ENCODE data around the gene SNTG2.
"Not testable (repeated sequence)": the region's sequence is repeated elsewhere in the genome, so short reads cannot be mapped to it uniquely, and the experiment has no call there.

Gene SNTG2

GRCh38 chr2:1377473-1377872 is 426.8 kb downstream of the SNTG2 start:
- no peak overlapping the region for H3K27ac ChIP-seq (ENCODE audit: low read depth in 2 of 2, low read length in 2 of 2)
- H3K4me1 ChIP-seq (ENCODE audit: control insufficient read depth in 2 of 2, insufficient read depth in 2 of 2, low read length in 2 of 2), result no peaks in the 10 kb centered on the region
- H3K9ac ChIP-seq (ENCODE audit: low read depth in 1 of 2, low read length in 2 of 2), result no peak overlapping the region
- no peaks in the 10 kb centered on the region for H3K36me3 ChIP-seq (ENCODE audit: control insufficient read depth in 2 of 2, insufficient read depth in 2 of 2, low read length in 2 of 2)
- H3K9me3 ChIP-seq (ENCODE audit: control insufficient read depth in 2 of 2, low read length in 2 of 2), result no peaks in the 10 kb centered on the region
- H3K4me3 ChIP-seq (ENCODE audit: low read length in 2 of 2), result no peak overlapping the region
- no peaks in the 10 kb centered on the region for H3K27me3 ChIP-seq (ENCODE audit: control insufficient read depth in 2 of 2, insufficient read depth in 2 of 2, low read length in 2 of 2)

DNA sequence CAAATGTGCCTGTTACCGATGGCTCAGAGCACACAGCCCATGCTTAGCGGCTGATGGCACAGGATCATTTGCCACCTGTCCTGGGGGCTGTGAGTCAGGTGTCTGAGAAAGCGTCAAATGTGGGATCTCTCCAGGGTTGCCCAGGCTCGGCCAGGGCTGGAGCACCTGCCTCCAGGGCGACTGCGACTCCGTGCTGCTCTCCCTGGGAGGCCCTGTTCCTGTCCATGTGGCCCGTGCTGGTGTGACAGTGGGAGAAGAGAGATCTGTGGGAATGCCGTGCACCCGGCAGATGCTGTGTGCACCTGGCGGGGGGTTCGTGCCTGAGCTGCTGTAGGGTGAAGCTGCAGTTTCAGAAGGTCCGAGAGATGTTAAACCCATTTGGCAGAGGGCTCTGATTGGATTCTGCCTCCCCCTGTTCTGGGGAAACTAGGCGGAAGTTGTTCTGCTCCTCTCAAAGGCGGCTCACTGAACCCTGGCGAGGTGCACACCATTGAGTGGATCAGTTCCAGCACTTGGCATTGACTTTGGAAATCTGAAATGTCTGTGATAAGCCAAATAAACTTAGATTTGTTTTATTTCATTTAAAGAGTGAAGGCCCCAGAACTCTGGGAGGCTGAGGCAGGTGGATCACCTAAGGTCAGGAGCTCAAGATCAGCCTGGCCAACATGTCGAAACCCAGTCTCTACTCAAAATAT is 428.0 kb downstream of the SNTG2 start:
- no peaks in the 10 kb centered on the region for H3K27me3 ChIP-seq (ENCODE audit: control insufficient read depth in 2 of 2, insufficient read depth in 2 of 2, low read length in 2 of 2)
- no peak overlapping the region for H3K27ac ChIP-seq (ENCODE audit: low read depth in 2 of 2, low read length in 2 of 2)
- no peaks in the 10 kb centered on the region for H3K4me1 ChIP-seq (ENCODE audit: control insufficient read depth in 2 of 2, insufficient read depth in 2 of 2, low read length in 2 of 2)
- H3K9me3 ChIP-seq (ENCODE audit: control insufficient read depth in 2 of 2, low read length in 2 of 2), result no peaks in the 10 kb centered on the region
- no peak overlapping the region for H3K9ac ChIP-seq (ENCODE audit: low read depth in 1 of 2, low read length in 2 of 2)
- H3K4me3 ChIP-seq (ENCODE audit: low read length in 2 of 2), result no peak overlapping the region
- H3K36me3 ChIP-seq (ENCODE audit: control insufficient read depth in 2 of 2, insufficient read depth in 2 of 2, low read length in 2 of 2), result no peaks in the 10 kb centered on the region

- no peaks in the 10 kb centered on the region for H3K36me3 ChIP-seq (ENCODE audit: control insufficient read depth in 2 of 2, insufficient read depth in 2 of 2, low read length in 2 of 2)
These were observed 431.0 kb downstream of the SNTG2 start for GRCh38 chr2:1381644-1382043.

DNA sequence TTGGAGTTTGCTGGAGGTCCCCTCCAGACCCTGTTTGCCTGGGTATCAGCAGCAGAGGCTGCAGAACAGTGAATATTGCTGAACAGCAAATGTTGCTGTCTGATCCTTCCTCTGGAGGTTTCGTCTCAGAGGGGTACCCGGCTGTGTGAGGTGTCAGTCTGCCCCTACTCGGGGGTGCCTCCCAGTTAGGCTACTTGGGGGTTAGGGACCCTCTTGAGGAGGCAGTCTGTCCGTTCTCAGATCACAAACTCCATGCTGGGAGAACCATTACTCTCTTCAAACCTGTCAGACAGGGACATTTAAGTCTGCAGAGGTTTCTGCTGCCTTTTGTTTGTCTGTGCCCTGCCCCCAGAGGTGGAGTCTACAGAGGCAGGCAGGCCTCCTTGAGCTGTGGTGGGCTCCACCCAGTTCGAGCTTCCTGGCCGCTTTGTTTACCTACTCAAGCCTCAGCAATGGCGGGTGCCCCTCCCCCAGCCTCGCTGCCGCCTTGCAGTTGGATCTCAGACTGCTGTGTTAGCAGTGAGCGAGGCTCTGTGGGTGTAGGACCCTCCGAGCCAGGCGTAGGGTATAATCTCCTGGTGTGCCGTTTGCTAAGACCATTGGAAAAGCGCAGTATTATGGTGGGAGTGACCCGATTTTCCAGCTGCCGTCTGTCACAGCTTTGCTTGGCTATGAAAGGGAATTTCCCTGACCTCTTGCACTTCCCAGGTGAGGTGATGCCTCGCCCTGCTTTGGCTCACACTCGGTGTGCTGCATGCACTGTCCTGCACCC is 437.5 kb downstream of the SNTG2 start:
- H3K4me1 ChIP-seq (ENCODE audit: control insufficient read depth in 2 of 2, insufficient read depth in 2 of 2, low read length in 2 of 2); H3K27me3 ChIP-seq (ENCODE audit: control insufficient read depth in 2 of 2, insufficient read depth in 2 of 2, low read length in 2 of 2); H3K4me3 ChIP-seq (ENCODE audit: low read length in 2 of 2); H3K36me3 ChIP-seq (ENCODE audit: control insufficient read depth in 2 of 2, insufficient read depth in 2 of 2, low read length in 2 of 2); H3K27ac ChIP-seq (ENCODE audit: low read depth in 2 of 2, low read length in 2 of 2); H3K9ac ChIP-seq (ENCODE audit: low read depth in 1 of 2, low read length in 2 of 2); H3K9me3 ChIP-seq (ENCODE audit: control insufficient read depth in 2 of 2, low read length in 2 of 2): not testable (repeated sequence)

More at GRCh38 chr2:1381644-1382043, 431.0 kb downstream of the SNTG2 start:
- H3K27me3 ChIP-seq (ENCODE audit: control insufficient read depth in 2 of 2, insufficient read depth in 2 of 2, low read length in 2 of 2), result no peaks in the 10 kb centered on the region
- H3K9ac ChIP-seq (ENCODE audit: low read depth in 1 of 2, low read length in 2 of 2), result no peak overlapping the region
- H3K4me3 ChIP-seq (ENCODE audit: low read length in 2 of 2), result no peak overlapping the region
- H3K27ac ChIP-seq (ENCODE audit: low read depth in 2 of 2, low read length in 2 of 2), result no peak overlapping the region
- no peaks in the 10 kb centered on the region for H3K4me1 ChIP-seq (ENCODE audit: control insufficient read depth in 2 of 2, insufficient read depth in 2 of 2, low read length in 2 of 2)
- no peaks in the 10 kb centered on the region for H3K9me3 ChIP-seq (ENCODE audit: control insufficient read depth in 2 of 2, low read length in 2 of 2)

DNA sequence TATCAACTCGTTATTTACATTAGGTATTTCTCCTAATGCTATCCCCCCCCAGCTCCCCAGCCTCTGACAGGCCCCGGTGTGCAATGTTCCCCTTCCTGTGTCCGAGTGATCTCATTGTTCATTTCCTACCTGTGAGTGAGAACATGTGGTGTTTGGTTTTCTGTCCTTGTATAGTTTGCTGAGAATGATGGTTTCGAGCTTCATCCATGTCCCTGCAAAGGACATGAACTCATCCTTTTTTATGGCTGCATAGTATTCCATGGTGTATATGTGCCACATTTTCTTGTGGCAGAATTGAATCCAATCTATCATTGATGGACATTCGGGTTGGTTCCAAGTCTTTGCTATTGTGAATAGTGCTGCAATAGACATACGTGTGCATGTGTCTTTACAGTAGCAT is 439.5 kb downstream of the SNTG2 start:
- not testable (repeated sequence) for H3K9me3 ChIP-seq (ENCODE audit: control insufficient read depth in 2 of 2, low read length in 2 of 2); H3K27me3 ChIP-seq (ENCODE audit: control insufficient read depth in 2 of 2, insufficient read depth in 2 of 2, low read length in 2 of 2); H3K4me3 ChIP-seq (ENCODE audit: low read length in 2 of 2); H3K4me1 ChIP-seq (ENCODE audit: control insufficient read depth in 2 of 2, insufficient read depth in 2 of 2, low read length in 2 of 2); H3K36me3 ChIP-seq (ENCODE audit: control insufficient read depth in 2 of 2, insufficient read depth in 2 of 2, low read length in 2 of 2); H3K9ac ChIP-seq (ENCODE audit: low read depth in 1 of 2, low read length in 2 of 2); H3K27ac ChIP-seq (ENCODE audit: low read depth in 2 of 2, low read length in 2 of 2)

- Histone ChIP-seq H3K4me3 (ENCODE audit: low read length in 2 of 2) (no peak overlapping the region), H3K4me1 (ENCODE audit: control insufficient read depth in 2 of 2, insufficient read depth in 2 of 2, low read length in 2 of 2) (no peaks in the 10 kb centered on the region), H3K27me3 (ENCODE audit: control insufficient read depth in 2 of 2, insufficient read depth in 2 of 2, low read length in 2 of 2) (no peaks in the 10 kb centered on the region), H3K9me3 (ENCODE audit: control insufficient read depth in 2 of 2, low read length in 2 of 2) (no peaks in the 10 kb centered on the region), H3K9ac (ENCODE audit: low read depth in 1 of 2, low read length in 2 of 2) (no peak overlapping the region), H3K36me3 (ENCODE audit: control insufficient read depth in 2 of 2, insufficient read depth in 2 of 2, low read length in 2 of 2) (no peaks in the 10 kb centered on the region), H3K27ac (ENCODE audit: low read depth in 2 of 2, low read length in 2 of 2) (no peak overlapping the region)
These were observed 442.7 kb downstream of the SNTG2 start for GRCh38 chr2:1393321-1393720.

DNA sequence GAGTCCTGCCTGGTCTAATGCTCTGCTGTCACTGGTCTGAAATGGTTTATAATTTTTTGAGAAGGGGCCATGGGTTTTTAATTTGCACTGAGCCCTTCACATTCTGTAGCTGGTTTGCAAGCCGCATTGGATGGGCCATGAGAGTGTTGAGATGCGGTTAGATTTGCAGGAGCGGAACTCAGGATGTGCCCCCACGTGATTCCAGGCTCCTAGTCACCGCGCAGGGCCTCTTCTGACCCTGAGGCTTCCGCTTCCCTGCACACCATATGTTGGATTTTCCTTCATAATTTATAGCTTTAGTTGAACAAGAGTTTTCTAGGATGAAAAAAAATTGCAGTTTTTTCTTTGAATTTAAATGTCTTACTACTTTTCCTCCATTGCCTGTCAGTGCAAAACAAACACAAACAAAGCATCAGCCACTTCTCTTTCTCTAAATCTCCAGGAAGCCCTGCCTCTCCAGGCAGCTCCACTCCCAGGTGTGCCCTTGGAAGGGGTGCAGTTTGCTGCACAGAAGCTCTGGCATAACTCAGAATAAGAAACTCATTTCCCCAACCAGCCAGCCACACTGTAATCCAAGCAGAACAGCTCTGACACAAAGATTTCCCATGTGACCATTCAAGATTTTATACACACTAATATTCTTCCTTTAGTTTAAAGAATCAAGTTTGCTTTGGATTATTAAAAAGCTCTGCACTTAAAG is 444.2 kb downstream of the SNTG2 start:
- Histone ChIP-seq H3K27ac (ENCODE audit: low read depth in 2 of 2, low read length in 2 of 2) (no peak overlapping the region), H3K4me1 (ENCODE audit: control insufficient read depth in 2 of 2, insufficient read depth in 2 of 2, low read length in 2 of 2) (no peaks in the 10 kb centered on the region), H3K36me3 (ENCODE audit: control insufficient read depth in 2 of 2, insufficient read depth in 2 of 2, low read length in 2 of 2) (no peaks in the 10 kb centered on the region), H3K27me3 (ENCODE audit: control insufficient read depth in 2 of 2, insufficient read depth in 2 of 2, low read length in 2 of 2) (no peaks in the 10 kb centered on the region), H3K4me3 (ENCODE audit: low read length in 2 of 2) (no peak overlapping the region), H3K9me3 (ENCODE audit: control insufficient read depth in 2 of 2, low read length in 2 of 2) (no peaks in the 10 kb centered on the region), H3K9ac (ENCODE audit: low read depth in 1 of 2, low read length in 2 of 2) (no peak overlapping the region)

- H3K4me3 ChIP-seq (ENCODE audit: low read length in 2 of 2), result no peak overlapping the region
- H3K27me3 ChIP-seq (ENCODE audit: control insufficient read depth in 2 of 2, insufficient read depth in 2 of 2, low read length in 2 of 2), result no peaks in the 10 kb centered on the region
- no peaks in the 10 kb centered on the region for H3K36me3 ChIP-seq (ENCODE audit: control insufficient read depth in 2 of 2, insufficient read depth in 2 of 2, low read length in 2 of 2)
- H3K27ac ChIP-seq (ENCODE audit: low read depth in 2 of 2, low read length in 2 of 2), result no peak overlapping the region
- H3K4me1 ChIP-seq (ENCODE audit: control insufficient read depth in 2 of 2, insufficient read depth in 2 of 2, low read length in 2 of 2), result no peaks in the 10 kb centered on the region
- no peak overlapping the region for H3K9ac ChIP-seq (ENCODE audit: low read depth in 1 of 2, low read length in 2 of 2)
- no peaks in the 10 kb centered on the region for H3K9me3 ChIP-seq (ENCODE audit: control insufficient read depth in 2 of 2, low read length in 2 of 2)
These were observed 446.7 kb downstream of the SNTG2 start for GRCh38 chr2:1397350-1397749.

- H3K4me1 ChIP-seq (ENCODE audit: control insufficient read depth in 2 of 2, insufficient read depth in 2 of 2, low read length in 2 of 2), result no peaks in the 10 kb centered on the region
- H3K4me3 ChIP-seq (ENCODE audit: low read length in 2 of 2), result no peak overlapping the region
- H3K27ac ChIP-seq (ENCODE audit: low read depth in 2 of 2, low read length in 2 of 2), result no peak overlapping the region
- H3K9me3 ChIP-seq (ENCODE audit: control insufficient read depth in 2 of 2, low read length in 2 of 2), result no peaks in the 10 kb centered on the region
- H3K9ac ChIP-seq (ENCODE audit: low read depth in 1 of 2, low read length in 2 of 2), result no peak overlapping the region
- no peaks in the 10 kb centered on the region for H3K27me3 ChIP-seq (ENCODE audit: control insufficient read depth in 2 of 2, insufficient read depth in 2 of 2, low read length in 2 of 2)
- H3K36me3 ChIP-seq (ENCODE audit: control insufficient read depth in 2 of 2, insufficient read depth in 2 of 2, low read length in 2 of 2), result no peaks in the 10 kb centered on the region
These were observed 447.5 kb downstream of the SNTG2 start for GRCh38 chr2:1398191-1398590.
